Measurements from ENCODE around the gene NTN1.

Gene NTN1

DNA sequence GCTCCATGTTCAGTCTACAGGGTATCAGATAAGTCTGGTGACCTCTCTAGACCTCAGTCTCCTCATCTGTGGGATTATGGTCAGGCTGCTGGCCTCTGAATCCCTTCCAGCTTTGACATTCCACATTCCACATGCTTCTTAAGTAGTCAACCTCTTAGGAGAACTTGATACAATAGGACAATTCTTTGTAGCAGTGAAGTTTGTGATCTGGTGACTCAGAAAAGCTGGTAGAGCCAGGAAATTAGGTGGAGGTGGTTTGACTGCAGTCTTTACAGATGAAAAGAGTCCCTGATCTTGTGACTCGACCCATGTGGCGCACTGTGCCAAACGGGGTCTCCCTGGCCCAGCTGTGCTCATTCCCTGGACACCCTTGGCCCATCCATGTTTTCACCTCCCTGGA, 147.8 kb downstream of the NTN1 start:
- DNase-seq = no peak

DNA sequence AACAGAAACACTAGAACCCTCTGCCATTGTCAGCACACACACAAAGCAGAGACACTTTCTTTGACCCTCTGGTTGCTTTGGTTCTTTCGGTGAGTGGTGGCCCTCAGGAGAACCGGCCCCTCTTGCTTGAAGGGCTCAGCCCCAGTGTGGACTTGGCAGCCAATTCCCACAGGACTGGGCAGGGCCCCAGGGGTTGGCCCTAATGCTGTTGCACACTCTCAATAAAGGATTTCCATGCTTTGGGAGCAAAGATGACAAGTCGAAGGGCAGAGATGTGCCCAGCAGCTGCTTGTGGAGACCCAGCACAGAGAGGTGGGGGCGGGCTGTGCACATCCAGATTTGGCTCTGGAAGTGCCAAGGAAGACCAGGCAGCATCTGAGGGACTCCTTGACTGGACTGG, 149.0 kb downstream of the NTN1 start:
- DNase-seq = no peak

DNA sequence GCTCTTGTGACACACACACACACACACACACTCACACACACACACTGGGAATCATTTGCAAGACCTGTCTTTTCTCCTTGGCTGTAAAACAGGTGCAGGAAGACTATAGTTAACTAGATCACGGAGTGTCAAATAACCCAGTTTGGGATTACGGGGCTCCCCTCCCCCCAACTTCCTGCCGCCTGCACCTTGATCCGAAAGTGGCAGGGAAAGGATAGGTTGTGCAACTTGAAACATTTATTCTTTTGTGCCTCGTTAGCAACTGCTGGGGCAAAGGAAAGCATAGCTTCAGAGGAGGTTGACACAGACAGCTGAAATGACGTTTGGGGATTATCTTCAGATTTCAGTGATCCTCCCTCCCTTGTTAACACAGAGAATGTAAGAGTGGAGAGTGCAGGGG, 149.5 kb downstream of the NTN1 start:
- no peak for DNase-seq

DNA sequence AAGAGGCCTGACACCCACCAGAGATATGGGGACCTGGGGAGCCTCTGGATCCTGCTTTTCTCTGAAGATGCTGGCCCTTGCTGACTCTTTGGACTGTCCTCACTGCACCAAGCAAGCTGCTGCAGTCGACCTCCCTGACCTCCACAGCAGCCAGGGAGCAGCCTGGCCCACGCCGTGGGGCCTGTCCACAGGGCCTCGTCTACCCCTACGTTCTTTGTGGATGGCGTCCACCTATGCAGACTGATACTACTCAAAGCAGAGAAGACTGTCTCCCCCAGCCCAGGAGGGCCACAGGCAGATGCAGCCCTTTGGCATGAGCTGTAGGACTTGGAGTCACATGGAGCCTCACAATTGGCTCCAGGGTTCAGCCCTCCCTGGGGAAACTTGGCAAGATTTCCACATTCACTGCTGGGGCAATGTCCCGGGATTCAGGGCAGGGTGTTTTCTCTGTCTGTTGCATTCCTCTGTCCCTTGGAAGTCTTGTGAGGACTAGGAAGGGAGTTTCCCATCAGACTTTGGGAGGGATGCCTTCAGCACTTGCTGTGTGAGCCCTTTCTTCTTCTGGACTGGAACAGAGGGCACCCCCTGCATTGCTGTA, 152.2 kb downstream of the NTN1 start:
- DNase-seq = no peak

DNA sequence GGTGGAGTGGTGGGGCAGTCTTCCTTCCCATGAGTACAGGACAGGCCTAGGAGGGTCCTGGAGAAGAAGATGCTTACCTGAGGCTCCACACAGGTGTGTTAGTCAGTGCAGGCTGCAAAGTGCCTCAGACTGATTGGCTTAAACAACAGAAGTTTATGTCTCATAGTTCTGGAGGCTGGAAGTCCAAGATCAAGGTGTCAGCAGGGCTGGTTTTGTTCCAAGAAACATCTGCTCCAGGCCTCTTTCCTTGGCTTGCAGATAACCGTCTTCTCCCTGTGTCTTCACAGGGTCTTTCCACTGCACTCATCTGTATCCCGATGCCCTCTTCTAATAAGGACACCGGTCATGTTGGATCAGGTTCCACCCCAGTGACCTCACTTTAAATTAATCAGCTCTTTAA, 153.0 kb downstream of the NTN1 start:
- DNase-seq = no peak

DNA sequence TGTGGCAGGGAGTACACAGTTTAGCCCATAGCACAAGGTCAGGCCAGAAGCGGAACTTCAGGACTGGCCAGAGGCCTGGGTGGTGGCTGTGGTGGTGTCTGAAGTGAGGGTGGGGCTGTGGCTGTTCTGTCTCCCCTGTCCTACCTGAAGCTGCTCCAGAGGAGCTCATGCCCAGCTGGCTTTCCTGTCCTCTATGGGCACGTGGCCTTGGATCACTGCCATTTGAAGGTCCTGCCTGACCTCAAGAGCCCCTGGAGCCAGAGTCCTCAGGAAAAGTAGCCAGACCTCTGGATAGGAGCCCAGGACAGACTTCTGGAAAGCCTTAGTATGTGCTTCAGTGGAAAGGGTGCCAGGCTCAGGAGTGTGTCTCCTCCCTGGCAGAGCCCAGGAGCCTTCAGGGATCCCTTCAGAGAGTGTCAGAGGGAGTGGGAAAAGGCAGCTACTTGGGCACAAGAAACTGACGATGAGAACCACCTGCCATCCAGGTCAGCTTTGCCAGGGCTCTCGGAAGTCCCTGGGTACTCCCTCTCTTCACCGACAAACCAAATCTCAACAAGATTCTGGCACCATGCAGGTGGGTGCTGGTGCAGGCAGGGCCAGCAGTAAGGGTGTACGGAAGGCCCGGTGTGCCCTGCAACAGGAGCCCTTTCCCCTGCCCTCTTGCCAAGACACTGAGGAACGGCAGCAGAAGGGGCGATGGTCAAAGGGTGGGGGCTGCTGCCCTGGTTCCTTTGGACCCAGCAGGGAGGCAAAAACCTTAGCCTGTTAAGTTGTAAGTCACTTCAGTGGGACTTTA, 153.7 kb downstream of the NTN1 start:
- DNase-seq = no peak

DNA sequence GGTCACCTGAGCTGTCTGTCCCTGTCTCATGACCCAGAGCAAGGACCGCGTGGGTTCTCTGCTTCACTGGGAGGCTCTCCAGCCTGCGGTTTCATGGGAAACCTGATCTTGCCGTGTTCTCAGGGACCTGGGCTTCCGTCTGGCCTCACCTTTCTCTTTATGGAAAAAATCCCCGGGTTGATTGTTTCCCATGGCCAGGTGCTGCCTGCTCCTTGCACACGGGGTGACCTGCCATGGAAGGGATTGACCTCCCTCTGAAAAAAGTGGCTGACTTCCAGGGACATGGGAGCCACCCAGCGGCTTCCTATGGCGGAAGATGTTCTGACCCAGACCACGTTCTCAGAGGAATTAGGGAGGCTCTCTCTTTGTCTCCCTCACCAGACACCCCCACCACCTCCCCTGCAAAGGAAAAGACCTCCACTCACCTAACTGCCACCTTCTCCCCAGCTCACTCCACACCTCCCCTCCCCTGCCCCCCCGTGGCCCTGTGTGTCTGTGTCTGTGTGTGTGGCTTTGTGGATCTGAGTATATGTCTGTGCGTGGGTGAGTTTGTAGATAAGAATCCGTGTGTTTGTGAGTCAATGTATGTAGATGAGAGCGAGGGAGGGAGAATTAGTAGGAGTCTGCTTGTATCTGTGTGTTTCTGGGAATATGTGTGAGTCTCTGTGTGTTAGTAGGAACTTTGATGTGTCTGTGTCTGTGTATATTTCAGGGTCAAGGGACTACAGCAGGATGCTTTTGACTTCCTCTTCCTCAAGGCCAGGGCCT, 154.6 kb downstream of the NTN1 start:
- no peak for DNase-seq

DNA sequence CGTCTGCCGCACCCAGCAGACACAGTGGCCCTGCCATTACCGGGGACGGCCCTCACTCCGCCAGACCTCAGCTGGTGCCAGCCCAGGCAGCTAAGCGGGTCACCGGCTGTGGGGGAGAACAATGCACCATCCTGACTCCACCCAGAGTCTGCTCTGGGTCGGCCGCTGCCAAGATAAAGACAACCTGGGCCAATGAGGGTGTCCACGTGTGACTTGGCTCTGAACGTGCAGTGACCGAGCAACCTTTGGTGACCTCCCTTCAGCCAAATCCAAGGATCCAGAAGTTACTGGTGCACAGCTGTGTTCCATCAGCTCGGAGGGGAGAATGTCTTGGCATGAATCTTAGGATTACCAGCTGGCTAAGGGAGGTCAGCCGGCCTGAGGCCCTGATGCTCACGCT, 155.9 kb downstream of the NTN1 start:
- no peak for DNase-seq

DNA sequence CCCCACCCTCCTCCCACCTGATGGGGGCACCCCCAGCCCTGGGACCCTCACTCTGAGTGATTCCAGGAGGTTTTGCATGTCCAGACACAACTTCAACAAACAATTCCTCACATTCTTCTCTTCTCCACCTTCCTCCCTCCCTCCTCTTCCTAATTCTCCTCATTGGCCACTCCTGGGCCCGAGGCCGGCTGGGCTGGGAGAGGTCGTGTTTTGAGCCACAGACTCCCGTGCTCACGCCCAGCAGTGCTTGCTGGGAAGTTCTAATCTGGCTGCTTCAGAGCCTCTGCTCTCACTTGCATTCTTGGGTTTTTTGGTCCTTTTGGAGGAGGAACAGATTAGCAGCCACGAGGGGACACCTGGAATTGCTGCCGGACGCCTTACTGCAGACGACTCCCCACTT, 157.0 kb downstream of the NTN1 start:
- no peak for DNase-seq

DNA sequence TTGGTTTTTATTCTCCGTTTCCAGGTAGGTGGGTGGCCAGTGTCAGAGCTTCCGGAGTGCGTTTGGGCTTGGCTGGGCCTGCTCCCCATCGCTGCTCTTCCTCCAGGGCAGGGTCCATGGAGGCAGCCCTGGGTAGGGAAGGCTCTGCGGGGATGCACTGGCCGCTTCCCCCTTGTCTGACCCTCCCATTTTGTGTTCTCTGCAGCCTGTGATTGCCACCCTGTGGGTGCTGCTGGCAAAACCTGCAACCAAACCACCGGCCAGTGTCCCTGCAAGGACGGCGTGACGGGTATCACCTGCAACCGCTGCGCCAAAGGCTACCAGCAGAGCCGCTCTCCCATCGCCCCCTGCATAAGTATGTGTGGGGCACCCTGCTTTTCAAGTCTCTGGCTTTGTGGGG, 158.3 kb downstream of the NTN1 start:
- DNase-seq = no peak

DNA sequence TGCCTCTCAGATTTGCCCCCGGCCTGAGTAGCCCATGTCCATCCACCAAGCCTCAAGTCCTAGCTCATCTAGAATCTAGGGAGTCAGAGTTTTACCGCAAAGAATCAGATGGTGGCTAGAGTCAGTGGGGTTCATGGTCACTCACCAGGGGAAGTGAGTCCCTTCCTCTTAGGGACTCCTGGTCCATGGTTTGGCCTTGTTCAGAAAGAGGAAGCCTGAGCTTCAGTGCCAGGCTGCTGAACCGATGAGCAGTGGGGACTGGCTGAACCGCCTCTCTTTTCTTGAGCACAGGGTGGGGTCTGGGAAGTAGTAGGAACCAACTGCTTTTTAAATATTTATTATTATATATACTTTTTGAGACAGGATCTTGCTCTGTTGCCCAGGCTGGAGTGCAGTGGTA, 160.3 kb downstream of the NTN1 start:
- no peak for DNase-seq

DNA sequence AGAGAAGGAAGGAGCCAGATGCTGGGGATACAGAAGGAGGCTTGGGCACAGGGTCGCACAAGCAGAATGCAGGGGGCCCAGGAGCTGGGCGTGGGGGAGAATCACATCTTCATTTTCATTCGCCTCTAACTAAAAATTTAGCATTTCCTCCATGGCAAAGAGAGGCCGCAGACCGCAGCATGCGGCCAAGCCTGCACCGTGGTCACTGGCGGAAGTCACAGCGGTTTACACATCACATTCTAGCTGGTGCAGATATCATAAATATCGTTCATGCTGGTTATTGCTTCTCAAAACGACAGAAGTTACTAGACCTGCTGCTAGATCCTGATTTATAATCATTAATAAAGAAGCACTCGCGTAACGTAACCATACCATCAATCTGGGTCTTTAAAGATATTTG, 162.0 kb downstream of the NTN1 start:
- DNase-seq = no peak

DNA sequence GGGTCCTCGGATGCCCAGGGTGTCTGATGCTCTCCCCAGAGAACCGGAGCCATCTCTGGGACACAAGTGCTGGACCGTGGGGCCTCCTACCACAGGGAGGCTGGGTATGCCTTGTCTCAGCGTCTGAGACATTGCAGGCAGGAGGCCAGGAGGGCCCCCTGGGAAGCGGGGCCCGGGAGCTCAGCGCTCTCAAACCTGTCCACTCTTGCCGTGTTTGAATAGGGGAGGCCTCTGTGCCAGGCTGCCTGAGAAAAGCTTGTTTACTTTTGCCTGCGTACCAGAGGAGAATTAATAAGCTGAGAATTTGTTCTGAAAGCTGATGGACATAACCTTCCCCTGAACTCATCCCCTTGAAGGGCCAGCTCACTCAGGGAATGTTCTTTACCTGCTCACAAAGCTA, 163.8 kb downstream of the NTN1 start:
- no peak for DNase-seq

DNA sequence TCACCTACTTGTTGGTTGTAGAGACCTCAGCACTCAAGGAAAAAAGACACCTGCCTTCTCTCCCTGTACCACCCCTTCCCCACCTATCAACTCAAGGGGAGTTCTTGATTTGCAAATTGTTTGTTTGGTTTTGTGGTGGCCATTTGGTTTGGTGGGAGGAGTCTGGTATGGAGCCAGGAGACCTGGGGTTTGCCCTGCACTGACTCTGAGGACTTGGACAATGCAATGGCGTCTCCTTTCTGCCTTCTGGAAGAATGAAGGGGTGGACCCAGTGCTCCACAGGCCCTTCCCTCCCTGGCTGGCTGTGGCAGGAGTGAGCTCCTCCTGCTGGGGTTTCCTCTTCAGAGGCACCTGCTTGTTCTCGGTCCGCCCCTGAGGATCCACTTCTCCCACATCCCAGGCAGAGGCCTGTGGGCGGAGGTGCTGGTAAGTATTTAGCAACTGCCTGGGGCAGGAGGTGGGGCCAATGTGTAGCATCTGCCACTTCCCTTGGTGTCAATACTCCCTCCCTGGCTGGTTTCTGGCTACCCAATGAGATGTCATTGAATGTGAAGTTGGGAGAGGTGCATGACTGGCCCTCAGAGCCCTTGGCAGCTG, 164.5 kb downstream of the NTN1 start:
- DNase-seq = no peak

DNA sequence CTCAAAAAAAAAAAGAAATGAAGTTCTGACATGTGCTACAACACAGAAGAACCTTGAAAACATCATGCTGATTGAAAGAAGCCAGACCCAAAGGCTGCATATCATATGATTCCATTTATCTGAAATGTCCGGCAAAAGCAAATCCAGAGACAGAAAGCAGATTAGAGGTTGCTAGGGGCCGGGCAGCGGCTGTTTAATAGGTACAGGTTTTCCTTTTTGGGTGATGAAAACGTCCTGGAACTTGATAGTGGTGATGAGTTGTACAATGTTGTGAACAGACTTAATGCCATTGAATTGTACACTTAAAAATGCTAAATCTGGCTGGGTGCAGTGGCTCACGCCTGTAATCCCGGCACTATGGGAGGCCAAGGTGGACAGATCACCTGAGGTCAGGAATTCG, 166.5 kb downstream of the NTN1 start:
- no peak for DNase-seq

DNA sequence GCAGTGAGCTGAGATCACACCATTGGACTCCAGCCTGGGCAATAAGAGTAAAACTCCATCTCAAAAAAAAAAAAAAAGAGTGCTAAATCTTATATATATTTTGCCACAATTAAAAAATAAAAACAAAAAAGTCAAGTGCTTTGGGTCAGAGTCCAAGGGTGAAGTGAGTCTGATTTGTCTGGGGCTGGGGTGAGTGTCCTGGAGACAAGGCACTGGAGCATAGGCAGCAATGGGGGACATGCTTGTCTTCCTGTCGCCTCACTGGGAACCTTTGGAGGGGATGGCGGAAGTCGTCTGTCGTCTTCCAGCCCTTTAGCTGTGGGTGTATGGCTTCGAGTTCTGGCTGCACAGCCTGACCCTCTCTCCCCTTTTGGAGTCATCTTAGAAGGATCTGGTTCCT, 167.1 kb downstream of the NTN1 start:
- no peak for DNase-seq

DNA sequence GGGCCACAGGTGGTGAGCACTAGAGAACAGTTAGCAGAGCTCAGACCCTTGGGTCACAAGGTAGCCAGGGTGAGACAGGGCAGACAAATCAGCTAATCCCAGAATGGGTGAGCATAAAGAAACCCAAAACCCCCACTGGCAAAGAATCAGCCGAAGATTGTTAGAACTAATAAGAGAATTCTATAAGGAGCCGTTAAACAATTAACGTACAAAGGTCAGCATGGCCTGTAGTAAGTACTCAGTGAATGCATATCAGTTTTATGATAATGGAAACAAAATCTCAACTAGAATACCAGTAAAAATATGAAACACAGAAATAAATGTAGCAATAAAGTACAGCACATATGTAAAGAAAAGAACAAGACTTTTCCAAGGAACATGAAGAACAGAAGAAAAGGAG, 168.6 kb downstream of the NTN1 start:
- no peak for DNase-seq

DNA sequence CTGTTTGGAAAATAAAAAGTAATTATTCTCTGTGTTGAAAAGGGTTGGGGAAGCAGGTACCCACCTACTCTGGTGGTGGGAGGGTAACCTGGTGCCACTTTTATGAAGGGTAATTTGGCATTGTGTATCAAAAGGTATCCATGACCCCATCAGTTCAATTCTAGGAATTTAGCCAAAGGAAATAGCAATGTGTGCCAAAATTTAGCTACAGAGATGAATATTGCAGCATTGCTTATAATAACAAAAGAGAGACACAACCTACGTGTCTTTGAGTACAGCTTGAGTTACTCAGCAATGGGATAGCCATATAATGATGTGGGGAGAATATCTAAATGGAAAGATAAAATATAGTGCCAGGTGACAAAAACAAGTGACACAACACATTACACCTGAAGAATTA, 170.7 kb downstream of the NTN1 start:
- DNase-seq = no peak

DNA sequence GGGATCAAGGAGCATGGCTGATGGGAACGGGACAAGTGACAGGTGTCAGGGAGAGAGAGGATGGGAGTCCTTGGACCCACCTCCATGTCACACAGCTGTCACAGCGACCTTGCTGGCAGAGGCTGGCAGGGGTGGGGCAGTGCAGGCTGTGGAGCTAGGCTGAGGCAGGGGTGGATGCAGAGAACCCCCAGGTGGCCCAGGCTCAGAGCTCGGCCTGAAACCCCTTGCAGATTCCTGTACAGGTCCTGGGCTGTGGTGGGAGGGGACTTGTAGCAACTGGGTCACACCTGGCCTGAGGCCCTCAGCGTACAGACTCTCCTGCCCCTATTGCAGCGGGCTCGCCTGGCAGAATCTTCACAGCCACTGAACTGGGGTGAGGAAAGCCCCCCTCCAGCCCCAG, 174.1 kb downstream of the NTN1 start:
- no peak for DNase-seq

DNA sequence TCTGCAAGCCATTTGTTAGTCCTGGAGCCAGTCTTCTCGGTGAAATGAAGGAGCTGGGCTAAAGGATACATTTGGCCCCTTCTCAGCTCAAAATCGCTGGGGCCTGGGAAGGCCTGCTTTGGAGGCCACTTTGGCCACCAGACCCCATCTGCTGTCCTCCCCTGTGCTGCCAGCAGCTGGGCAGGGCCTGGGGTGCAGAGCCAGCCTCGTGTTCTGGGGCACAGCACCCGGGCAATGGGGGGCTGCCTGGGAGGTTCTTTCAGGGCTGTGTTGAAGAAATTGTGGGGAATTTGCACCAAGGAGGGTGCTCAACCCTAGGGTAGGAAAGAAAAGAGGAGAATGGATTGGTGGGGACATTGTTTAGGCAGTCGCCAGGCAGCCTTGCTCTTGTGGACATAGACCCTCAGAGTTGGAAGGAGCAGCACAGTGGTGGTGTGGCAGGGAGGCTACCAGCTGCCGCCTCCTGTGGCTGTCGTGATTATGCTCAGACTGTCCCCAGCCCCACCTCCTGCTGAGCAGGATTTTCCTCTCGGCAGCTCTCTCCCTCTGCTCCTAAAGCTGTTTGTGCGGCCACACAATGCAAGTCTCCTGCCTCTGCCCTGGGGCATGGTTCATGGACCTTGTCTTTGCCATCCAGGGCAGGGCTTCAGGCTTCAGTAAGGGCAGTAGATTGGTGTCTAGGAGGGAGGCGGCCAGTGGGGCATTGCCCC, 174.8 kb downstream of the NTN1 start:
- no peak for DNase-seq

DNA sequence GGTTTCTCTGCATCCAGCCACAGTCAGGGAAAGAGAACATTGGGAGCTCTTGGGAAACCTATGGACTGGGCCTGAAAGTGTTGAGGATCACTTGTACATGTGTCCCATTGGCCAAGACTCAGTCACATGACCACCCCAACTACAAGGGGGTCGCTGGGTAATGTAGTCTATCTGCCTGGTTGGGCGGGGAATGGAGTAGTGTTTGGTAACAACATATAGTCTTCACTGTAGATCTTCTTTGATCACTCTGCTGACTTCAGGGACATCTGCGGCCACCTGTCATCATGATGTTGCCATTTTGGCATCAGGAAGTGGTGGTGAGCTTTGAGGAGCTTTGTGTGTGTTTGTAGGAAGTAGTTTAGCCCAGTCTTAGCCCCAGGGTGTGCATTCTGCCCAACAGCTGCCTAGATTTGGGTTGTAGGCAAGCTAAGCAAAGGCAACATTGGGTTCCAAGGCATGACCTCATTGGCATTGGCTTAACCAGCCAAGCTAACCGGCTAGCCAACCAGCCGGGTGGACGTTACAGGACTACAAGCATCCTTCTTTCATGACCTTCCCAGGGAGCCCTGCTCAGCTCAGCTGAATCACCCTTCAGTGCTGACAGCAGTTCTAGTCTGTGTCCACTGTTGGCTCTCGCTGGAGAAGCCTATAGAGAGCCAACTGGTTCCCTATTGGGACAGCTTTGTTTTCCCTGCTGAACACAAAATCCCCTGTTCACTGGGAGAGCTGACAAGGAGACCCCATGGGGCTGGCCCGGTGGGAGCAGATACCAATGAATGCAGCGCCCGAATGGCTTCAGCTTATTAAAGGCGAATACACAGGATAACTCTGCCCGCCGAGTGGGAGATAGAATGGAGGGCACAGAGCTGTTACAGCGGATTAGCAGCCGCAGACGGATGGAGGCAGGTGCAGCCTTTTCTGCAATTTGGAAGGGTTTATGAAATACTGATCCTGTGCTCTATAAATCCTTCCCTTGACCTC, 178.6 kb downstream of the NTN1 start:
- DNase-seq = no peak

Data from activated CD4-positive, alpha-beta T cell treated with anti-CD3 and anti-CD28 coated beads, Interleukin-2, amount 50 U/mL, for 4 hours (primary cell).